NT2/D1 (cell line): ENCODE data around the gene TCTN1.
"Not testable (repeated sequence)": the region's sequence is repeated elsewhere in the genome, so short reads cannot be mapped to it uniquely, and the experiment has no call there.

Experiments
- DNase-seq: peaks from one replicate; pipeline ENCODE4 v3.0.0-alpha.2; 2011; ENCODE audit warnings: low read depth, low spot score
- H3K27me3 ChIP-seq: 2 replicates; pipeline ENCODE4 v1.6.0; 2011; ENCODE audit warnings: mild to moderate bottlenecking; ENCODE audit not compliant: insufficient read length, insufficient read depth
- H3K36me3 ChIP-seq: 2 replicates; pipeline ENCODE4 v1.6.1; 2011; ENCODE audit warnings: mild to moderate bottlenecking, low read length, mixed read lengths; ENCODE audit not compliant: insufficient read depth, insufficient read length
- H3K4me1 ChIP-seq: 2 replicates; pipeline ENCODE4 v1.5.1; 2011; ENCODE audit not compliant: insufficient read depth, insufficient read length
- H3K4me3 ChIP-seq: 2 replicates; pipeline ENCODE4 v1.5.1; 2011; ENCODE audit warnings: low read depth; ENCODE audit not compliant: insufficient read length
- H3K9ac ChIP-seq: 2 replicates; pipeline ENCODE4 v1.6.0; 2011; ENCODE audit warnings: low read depth; ENCODE audit not compliant: insufficient read length
- H3K9me3 ChIP-seq: 2 replicates; pipeline ENCODE4 v1.5.1; 2011; ENCODE audit warnings: mild to moderate bottlenecking, low read length; ENCODE audit not compliant: insufficient read depth
- SUZ12 ChIP-seq: IDR thresholded peaks from 2 replicates; pipeline ENCODE4 v1.6.1; 2011; ENCODE audit not compliant: insufficient read length, insufficient read depth; ENCODE audit errors: extremely low read depth
- YY1 ChIP-seq: IDR thresholded peaks from 2 replicates; pipeline ENCODE4 v1.6.1; 2011; ENCODE audit not compliant: insufficient read length, insufficient read depth
- ZNF274 ChIP-seq: IDR thresholded peaks from 2 replicates; pipeline ENCODE4 v1.6.1; 2011; ENCODE audit warnings: mild to moderate bottlenecking, low read depth, low read length

TCTN1 gene

GRCh38 chr12:110574044-110574443 lies 39.9 kb upstream of the TCTN1 start:
- Histone ChIP-seq H3K4me3 (no peak overlapping the region), H3K4me1 (peaks cover under 1% of the 10 kb centered on the region), H3K36me3 (no peaks in the 10 kb centered on the region), H3K9me3 (peaks cover 30% of the 10 kb centered on the region), H3K9ac (no peak overlapping the region), H3K27me3 (no peaks in the 10 kb centered on the region)
- DNase-seq = no peak
- TF ChIP-seq YY1 (no peak), ZNF274 (no peak), SUZ12 (no peak)

GRCh38 chr12:110574717-110575230 lies 39.2 kb upstream of the TCTN1 start:
- H3K36me3 ChIP-seq, H3K4me1 ChIP-seq, H3K27me3 ChIP-seq, H3K9ac ChIP-seq, DNase-seq, H3K4me3 ChIP-seq: not testable (repeated sequence)
- peaks cover 23% of the 10 kb centered on the region for H3K9me3 ChIP-seq

- Histone ChIP-seq H3K9me3 (peaks cover 21% of the 10 kb centered on the region), H3K4me3 (no peak overlapping the region), H3K27me3 (no peaks in the 10 kb centered on the region), H3K9ac (no peak overlapping the region), H3K4me1 (peaks cover 2% of the 10 kb centered on the region), H3K36me3 (no peaks in the 10 kb centered on the region)
- no peak for TF ChIP-seq YY1
- TF ChIP-seq SUZ12 = no peak
- no peak for TF ChIP-seq ZNF274
- DNase-seq = no peak
These were observed 38.6 kb upstream of the TCTN1 start for GRCh38 chr12:110575326-110575725.

GRCh38 chr12:110576504-110576903 lies 37.4 kb upstream of the TCTN1 start:
- H3K9ac ChIP-seq = no peak overlapping the region
- H3K36me3 ChIP-seq = no peaks in the 10 kb centered on the region
- no peak overlapping the region for H3K4me3 ChIP-seq
- peaks cover 17% of the 10 kb centered on the region for H3K9me3 ChIP-seq
- no peaks in the 10 kb centered on the region for H3K27me3 ChIP-seq
- peaks cover 2% of the 10 kb centered on the region for H3K4me1 ChIP-seq
- TF ChIP-seq ZNF274 (no peak), SUZ12 (no peak)
- no peak for DNase-seq

- H3K36me3 ChIP-seq = no peaks in the 10 kb centered on the region
- peaks cover 3% of the 10 kb centered on the region for H3K9me3 ChIP-seq
- no peak for TF ChIP-seq ZNF274
- H3K27me3 ChIP-seq = peaks cover 11% of the 10 kb centered on the region
- no peak overlapping the region for H3K9ac ChIP-seq
- peaks cover 2% of the 10 kb centered on the region for H3K4me1 ChIP-seq
- no peak overlapping the region for H3K4me3 ChIP-seq
- DNase-seq = no peak
These were observed 35.9 kb upstream of the TCTN1 start for GRCh38 chr12:110577864-110578693.

GRCh38 chr12:110578694-110579534 lies 35.0 kb upstream of the TCTN1 start:
- no peak overlapping the region for H3K4me3 ChIP-seq
- TF ChIP-seq YY1 = no peak
- no peak for TF ChIP-seq SUZ12
- no peak for TF ChIP-seq ZNF274
- H3K36me3 ChIP-seq = no peaks in the 10 kb centered on the region
- H3K9ac ChIP-seq = no peak overlapping the region
- no peak for DNase-seq
- H3K9me3 ChIP-seq = no peaks in the 10 kb centered on the region
- H3K27me3 ChIP-seq = peaks cover 11% of the 10 kb centered on the region
- peaks cover 2% of the 10 kb centered on the region for H3K4me1 ChIP-seq

GRCh38 chr12:110579535-110580253 lies 34.2 kb upstream of the TCTN1 start:
- no peaks in the 10 kb centered on the region for H3K9me3 ChIP-seq
- peaks cover 2% of the 10 kb centered on the region for H3K4me1 ChIP-seq
- no peak for DNase-seq
- H3K36me3 ChIP-seq = no peaks in the 10 kb centered on the region
- H3K9ac ChIP-seq = no peak overlapping the region
- no peak for TF ChIP-seq ZNF274
- no peak for TF ChIP-seq SUZ12
- TF ChIP-seq YY1 = no peak
- H3K27me3 ChIP-seq = peaks cover 11% of the 10 kb centered on the region
- no peak overlapping the region for H3K4me3 ChIP-seq
